ENCODE data around the gene CXorf65. TPM values are rescaled to one million over a fixed set of nuclear protein-coding genes. Genes with fewer than 3 reads are reported as not detected.

CXorf65 gene
- total RNA-seq, 2 experiments from 2014 or later: 71.9 to 82.3 TPM

DNA sequence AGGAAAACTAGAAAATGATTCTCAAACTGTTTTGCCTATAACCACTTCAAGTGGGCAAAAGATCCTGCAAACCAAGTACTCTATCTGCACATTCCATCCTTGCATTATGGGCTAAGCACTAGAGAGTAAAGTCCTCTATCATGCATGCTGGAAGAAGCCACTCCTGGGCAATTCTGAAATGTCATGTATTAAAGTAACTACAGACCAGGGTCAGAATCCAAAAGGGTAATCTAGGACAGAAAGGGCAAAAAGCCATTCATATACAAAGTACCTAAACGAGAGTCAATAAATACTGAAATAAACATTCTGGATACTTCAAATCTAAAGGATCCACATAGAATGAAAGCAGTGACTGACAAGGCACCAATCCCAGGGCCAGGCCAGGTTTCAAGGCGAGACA is 39.5 kb downstream of the CXorf65 start:
- peak overlapping the region; percentile 98 for H3K4me3 Mint-ChIP-seq
- H3K27ac Mint-ChIP-seq: peak overlapping the region; percentile 100
- DNase-seq (no peak), ATAC-seq (ENCODE audit: poor library complexity) (no peak)
- CTCF ChIA-PET: no interaction called here
- H3K4me1 ChIP-seq (ENCODE audit: insufficient read depth, low read length): peaks cover 10% of the 10 kb centered on the region
- no peaks in the 10 kb centered on the region for H3K27me3 ChIP-seq (ENCODE audit: control insufficient read depth in 1 of 2, insufficient read depth in 2 of 2, low read length in 2 of 2)
- H3K27me3 Mint-ChIP-seq: no peaks in the 10 kb centered on the region
- H3K9me3 ChIP-seq (ENCODE audit: control insufficient read depth in 1 of 2, insufficient read depth in 1 of 2, low read length in 2 of 2): no peaks in the 10 kb centered on the region
- H3K4me1 Mint-ChIP-seq (ENCODE audit: low read depth): peaks cover 28% of the 10 kb centered on the region
- peaks cover 3% of the 10 kb centered on the region for H3K36me3 ChIP-seq (ENCODE audit: insufficient read depth, low read length)
- TF ChIP-seq, protein P1, sequence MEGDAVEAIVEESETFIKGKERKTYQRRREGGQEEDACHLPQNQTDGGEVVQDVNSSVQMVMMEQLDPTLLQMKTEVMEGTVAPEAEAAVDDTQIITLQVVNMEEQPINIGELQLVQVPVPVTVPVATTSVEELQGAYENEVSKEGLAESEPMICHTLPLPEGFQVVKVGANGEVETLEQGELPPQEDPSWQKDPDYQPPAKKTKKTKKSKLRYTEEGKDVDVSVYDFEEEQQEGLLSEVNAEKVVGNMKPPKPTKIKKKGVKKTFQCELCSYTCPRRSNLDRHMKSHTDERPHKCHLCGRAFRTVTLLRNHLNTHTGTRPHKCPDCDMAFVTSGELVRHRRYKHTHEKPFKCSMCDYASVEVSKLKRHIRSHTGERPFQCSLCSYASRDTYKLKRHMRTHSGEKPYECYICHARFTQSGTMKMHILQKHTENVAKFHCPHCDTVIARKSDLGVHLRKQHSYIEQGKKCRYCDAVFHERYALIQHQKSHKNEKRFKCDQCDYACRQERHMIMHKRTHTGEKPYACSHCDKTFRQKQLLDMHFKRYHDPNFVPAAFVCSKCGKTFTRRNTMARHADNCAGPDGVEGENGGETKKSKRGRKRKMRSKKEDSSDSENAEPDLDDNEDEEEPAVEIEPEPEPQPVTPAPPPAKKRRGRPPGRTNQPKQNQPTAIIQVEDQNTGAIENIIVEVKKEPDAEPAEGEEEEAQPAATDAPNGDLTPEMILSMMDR (IDR thresholded peaks at IDR 0.05): no peak
- no peak overlapping the region for H3K27ac ChIP-seq (ENCODE audit: low read depth in 1 of 2, low read length in 2 of 2)
- H3K9me3 Mint-ChIP-seq: no peaks in the 10 kb centered on the region
- peak overlapping the region; percentile 73 for H3K4me3 ChIP-seq (ENCODE audit: low read length)
- POLR2A ChIA-PET: interaction anchor here (0.7 to 1.5 kb wide), 11 partner anchors 10 to 299 kb away, joined by 3 to 13 read pairs (median 4); partner anchors contain the start of genes FOXO4, IL2RG, MED12 and TAF1
- intact Hi-C loops (cut with DNase I, micrococcal nuclease): loop anchor here in 1 of 2 experiments (5.0 to 10.0 kb wide), 3 partner anchors 115 to 300 kb away; partner anchors contain the start of genes TAF1 and ZMYM3
- peaks cover 28% of the 10 kb centered on the region for H3K36me3 Mint-ChIP-seq (ENCODE audit: low read depth)

DNA sequence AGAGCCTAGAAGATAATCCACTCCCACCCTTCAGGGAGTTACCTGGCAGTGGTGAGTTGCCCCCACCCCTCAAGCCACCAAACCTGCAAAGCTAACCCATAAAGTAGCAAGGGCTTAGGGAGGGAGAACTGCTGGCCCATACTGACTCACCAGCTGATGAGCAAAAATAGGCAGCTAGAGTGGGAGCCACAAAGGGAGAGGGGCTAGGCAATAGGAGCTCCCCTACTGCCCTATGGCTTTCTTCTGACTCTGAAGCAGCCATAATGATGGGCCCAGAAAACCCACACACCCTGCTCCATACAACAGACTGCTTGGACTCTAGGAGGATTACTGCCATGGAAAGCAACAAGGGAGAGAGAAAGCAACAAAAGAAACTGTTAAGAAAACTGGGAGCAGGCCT is 46.4 kb downstream of the CXorf65 start:
- ATAC-seq (ENCODE audit: poor library complexity): no peak

DNA sequence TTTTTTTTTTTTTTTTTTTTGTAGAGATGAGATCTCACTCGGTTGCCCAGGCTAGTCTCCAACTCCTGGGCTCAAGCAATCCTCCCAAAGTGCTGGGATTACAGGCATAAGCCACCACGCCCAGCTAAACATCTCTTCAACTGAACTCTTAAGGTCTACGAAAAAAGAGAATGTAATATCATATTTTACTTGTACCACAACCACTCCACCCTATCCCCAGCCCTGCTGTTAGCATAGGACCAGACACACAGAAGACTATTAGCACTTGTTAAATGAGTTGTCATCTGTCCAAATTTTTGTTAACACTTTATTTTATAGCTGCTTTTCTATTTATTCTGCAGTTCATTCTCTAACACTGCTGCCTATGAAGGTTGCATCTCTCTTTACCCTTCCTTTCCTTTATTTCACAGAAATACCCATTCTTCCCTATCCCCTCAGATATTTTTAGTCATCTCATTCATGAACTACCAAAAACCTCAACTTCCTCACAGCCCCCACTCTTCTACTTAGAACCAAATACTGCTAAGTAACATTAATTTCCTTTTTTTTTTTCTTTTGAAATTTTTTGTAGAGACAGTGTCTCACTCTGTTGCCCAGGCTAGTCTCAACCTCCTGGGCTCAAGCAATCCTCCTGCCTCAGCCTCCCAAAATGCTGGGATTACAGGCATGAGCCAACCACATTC is 48.6 kb downstream of the CXorf65 start:
- Histone ChIP-seq H3K9me3 (ENCODE audit: control insufficient read depth in 1 of 2, insufficient read depth in 1 of 2, low read length in 2 of 2) (no peaks in the 10 kb centered on the region), H3K4me1 (ENCODE audit: insufficient read depth, low read length) (peaks cover 15% of the 10 kb centered on the region), H3K27ac (ENCODE audit: low read depth in 1 of 2, low read length in 2 of 2) (no peak overlapping the region), H3K27me3 (ENCODE audit: control insufficient read depth in 1 of 2, insufficient read depth in 2 of 2, low read length in 2 of 2) (no peaks in the 10 kb centered on the region), H3K36me3 (ENCODE audit: insufficient read depth, low read length) (peaks cover 44% of the 10 kb centered on the region), H3K4me3 (ENCODE audit: low read length) (no peak overlapping the region)
- DNase-seq (no peak), ATAC-seq (ENCODE audit: poor library complexity) (no peak)
- TF ChIP-seq, protein P1 (IDR thresholded peaks at IDR 0.05): no peak
- Mint-ChIP-seq H3K27ac (peak overlapping the region; percentile 67), H3K9me3 (no peaks in the 10 kb centered on the region), H3K36me3 (ENCODE audit: low read depth) (peaks cover 54% of the 10 kb centered on the region), H3K4me3 (no peak overlapping the region), H3K4me1 (ENCODE audit: low read depth) (peaks cover 38% of the 10 kb centered on the region), H3K27me3 (no peaks in the 10 kb centered on the region)
- CTCF ChIA-PET: no interaction called here
- intact Hi-C loops (cut with DNase I, micrococcal nuclease): no loop called here
- POLR2A ChIA-PET: interaction anchor here (1.0 to 1.1 kb wide), 2 partner anchors 10 to 53 kb away, joined by 3 to 4 read pairs; partner anchors contain the start of genes IL2RG and SNX12

More for the DNA sequence above, 46.4 kb downstream of the CXorf65 start:
- H3K9me3 Mint-ChIP-seq: no peaks in the 10 kb centered on the region
- peaks cover 47% of the 10 kb centered on the region for H3K4me1 Mint-ChIP-seq (ENCODE audit: low read depth)
- TF ChIP-seq, protein P1 (IDR thresholded peaks at IDR 0.05): no peak
- Histone ChIP-seq H3K9me3 (ENCODE audit: control insufficient read depth in 1 of 2, insufficient read depth in 1 of 2, low read length in 2 of 2) (no peaks in the 10 kb centered on the region), H3K36me3 (ENCODE audit: insufficient read depth, low read length) (peaks cover 39% of the 10 kb centered on the region), H3K27ac (ENCODE audit: low read depth in 1 of 2, low read length in 2 of 2) (no peak overlapping the region), H3K27me3 (ENCODE audit: control insufficient read depth in 1 of 2, insufficient read depth in 2 of 2, low read length in 2 of 2) (no peaks in the 10 kb centered on the region), H3K4me3 (ENCODE audit: low read length) (no peak overlapping the region), H3K4me1 (ENCODE audit: insufficient read depth, low read length) (peaks cover 11% of the 10 kb centered on the region)
- peaks cover 63% of the 10 kb centered on the region for H3K36me3 Mint-ChIP-seq (ENCODE audit: low read depth)
- CTCF ChIA-PET: no interaction called here
- H3K27ac Mint-ChIP-seq: no peak overlapping the region
- H3K4me3 Mint-ChIP-seq: no peak overlapping the region
- H3K27me3 Mint-ChIP-seq: no peaks in the 10 kb centered on the region
- intact Hi-C loops (cut with DNase I, micrococcal nuclease): loop anchor here in 1 of 2 experiments (10.0 kb wide), 1 partner anchor 195 kb away; the partner anchor contains the start of gene ZMYM3
- DNase-seq: no peak
- POLR2A ChIA-PET: no interaction called here

All from CD4-positive, alpha-beta T cell (primary cell).